HUES6 (cell line): ENCODE measurements around the gene GDF10.

ENCODE experiments used
- H3K27ac ChIP-seq: 2 replicates; pipeline ENCODE4 v1.7.0; 2013; ENCODE audit warnings: low read depth, mild to moderate bottlenecking, low read length, inconsistent platforms
- H3K27me3 ChIP-seq: 2 replicates; pipeline ENCODE4 v1.6.1; 2013; ENCODE audit warnings: low read length; ENCODE audit not compliant: control insufficient read depth, insufficient read depth
- H3K36me3 ChIP-seq: 2 replicates; pipeline ENCODE4 v1.6.1; 2013; ENCODE audit warnings: low read length; ENCODE audit not compliant: control insufficient read depth, insufficient read depth
- H3K4me1 ChIP-seq: 2 replicates; pipeline ENCODE4 v1.6.1; 2013; ENCODE audit warnings: low read length; ENCODE audit not compliant: control insufficient read depth, insufficient read depth
- H3K4me3 ChIP-seq: 2 replicates; pipeline ENCODE4 v1.5.1; 2013; ENCODE audit warnings: low read depth, low read length
- H3K9ac ChIP-seq: one replicate; pipeline ENCODE4 v1.6.1; 2013; ENCODE audit warnings: mild to moderate bottlenecking, low read length
- H3K9me3 ChIP-seq: 2 replicates; pipeline ENCODE4 v1.6.1; 2013; ENCODE audit warnings: low read depth, low read length; ENCODE audit not compliant: control insufficient read depth, insufficient read depth

Gene GDF10

GRCh38 chr10:47306387-47307210 is 6.6 kb downstream of the GDF10 start:
- Histone ChIP-seq H3K27ac (no peak overlapping the region), H3K27me3 (peaks cover 34% of the 10 kb centered on the region), H3K4me1 (peaks cover 21% of the 10 kb centered on the region), H3K4me3 (no peak overlapping the region), H3K9me3 (no peaks in the 10 kb centered on the region), H3K36me3 (no peaks in the 10 kb centered on the region), H3K9ac (no peak overlapping the region)

- no peak overlapping the region for H3K27ac ChIP-seq
- H3K27me3 ChIP-seq, result peaks cover 26% of the 10 kb centered on the region
- H3K4me1 ChIP-seq, result peaks cover 21% of the 10 kb centered on the region
- H3K4me3 ChIP-seq, result no peak overlapping the region
- no peaks in the 10 kb centered on the region for H3K9me3 ChIP-seq
- no peak overlapping the region for H3K9ac ChIP-seq
- H3K36me3 ChIP-seq, result no peaks in the 10 kb centered on the region
Measured at GRCh38 chr10:47307381-47307780, 7.4 kb downstream of the GDF10 start.

DNA sequence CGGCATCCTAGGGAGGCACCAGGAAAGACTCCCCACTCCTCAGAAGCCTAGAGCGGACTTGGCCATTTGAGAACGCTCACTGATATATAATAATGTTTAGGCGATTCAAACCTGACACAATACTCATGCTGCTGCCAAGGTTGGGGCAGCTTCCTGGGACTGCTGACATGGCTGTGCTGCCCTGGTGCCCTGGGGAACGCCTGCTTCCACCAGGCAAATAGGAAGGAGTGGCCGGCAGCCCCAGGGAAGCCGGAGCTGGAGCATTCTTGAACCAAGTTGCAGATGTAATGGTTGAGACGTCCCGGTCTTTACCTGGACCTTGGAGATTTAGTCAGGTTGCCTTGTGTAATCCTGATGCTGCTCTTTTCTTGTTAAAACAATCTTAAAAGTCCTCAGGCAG is 8.8 kb downstream of the GDF10 start:
- Histone ChIP-seq H3K27ac (no peak overlapping the region), H3K9me3 (no peaks in the 10 kb centered on the region), H3K4me3 (no peak overlapping the region), H3K9ac (no peak overlapping the region), H3K4me1 (peaks cover 21% of the 10 kb centered on the region), H3K36me3 (no peaks in the 10 kb centered on the region), H3K27me3 (peaks cover 12% of the 10 kb centered on the region; the same call in 1 of the 2 replicates)

DNA sequence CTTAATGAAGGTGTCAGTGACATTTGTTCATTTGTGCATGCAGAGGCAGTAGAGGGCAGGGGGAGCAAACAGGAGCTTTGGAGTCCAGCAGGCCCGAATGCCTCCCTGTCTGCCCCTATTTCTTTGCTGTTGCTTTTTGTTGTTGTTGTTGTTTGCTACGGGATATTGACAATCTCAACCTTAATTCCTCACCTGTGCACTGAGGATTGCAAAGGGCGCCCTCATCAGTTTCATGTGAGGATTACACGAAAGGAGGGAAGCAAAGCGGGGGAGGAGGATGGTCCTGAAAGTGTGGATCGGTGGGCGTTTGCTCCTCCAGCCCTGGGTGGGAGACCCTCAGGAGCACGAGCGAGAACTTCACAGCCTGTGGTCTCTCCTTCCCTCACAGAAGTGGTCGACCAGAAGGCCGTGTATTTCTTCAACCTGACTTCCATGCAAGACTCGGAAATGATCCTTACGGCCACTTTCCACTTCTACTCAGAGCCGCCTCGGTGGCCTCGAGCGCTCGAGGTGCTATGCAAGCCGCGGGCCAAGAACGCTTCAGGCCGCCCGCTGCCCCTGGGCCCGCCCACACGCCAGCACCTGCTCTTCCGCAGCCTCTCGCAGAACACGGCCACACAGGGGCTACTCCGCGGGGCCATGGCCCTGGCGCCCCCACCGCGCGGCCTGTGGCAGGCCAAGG is 9.6 kb downstream of the GDF10 start:
- no peaks in the 10 kb centered on the region for H3K36me3 ChIP-seq
- peaks cover 21% of the 10 kb centered on the region for H3K4me1 ChIP-seq
- no peaks in the 10 kb centered on the region for H3K9me3 ChIP-seq
- no peak overlapping the region for H3K4me3 ChIP-seq
- no peak overlapping the region for H3K27ac ChIP-seq
- no peak overlapping the region for H3K9ac ChIP-seq
- peaks cover 7% of the 10 kb centered on the region; the same call in 1 of the 2 replicates for H3K27me3 ChIP-seq

DNA sequence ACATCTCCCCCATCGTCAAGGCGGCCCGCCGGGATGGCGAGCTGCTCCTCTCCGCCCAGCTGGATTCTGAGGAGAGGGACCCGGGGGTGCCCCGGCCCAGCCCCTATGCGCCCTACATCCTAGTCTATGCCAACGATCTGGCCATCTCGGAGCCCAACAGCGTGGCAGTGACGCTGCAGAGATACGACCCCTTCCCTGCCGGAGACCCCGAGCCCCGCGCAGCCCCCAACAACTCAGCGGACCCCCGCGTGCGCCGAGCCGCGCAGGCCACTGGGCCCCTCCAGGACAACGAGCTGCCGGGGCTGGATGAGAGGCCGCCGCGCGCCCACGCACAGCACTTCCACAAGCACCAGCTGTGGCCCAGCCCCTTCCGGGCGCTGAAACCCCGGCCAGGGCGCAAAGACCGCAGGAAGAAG is 10.1 kb downstream of the GDF10 start:
- no peaks in the 10 kb centered on the region for H3K36me3 ChIP-seq
- H3K27me3 ChIP-seq, result peaks cover 7% of the 10 kb centered on the region; the same call in 1 of the 2 replicates
- no peak overlapping the region for H3K9ac ChIP-seq
- no peak overlapping the region for H3K27ac ChIP-seq
- H3K4me3 ChIP-seq, result no peak overlapping the region
- H3K9me3 ChIP-seq, result no peaks in the 10 kb centered on the region
- H3K4me1 ChIP-seq, result peaks cover 16% of the 10 kb centered on the region

- Histone ChIP-seq H3K9ac (no peak overlapping the region), H3K36me3 (no peaks in the 10 kb centered on the region), H3K27ac (no peak overlapping the region), H3K9me3 (no peaks in the 10 kb centered on the region), H3K4me3 (no peak overlapping the region), H3K27me3 (peaks cover 7% of the 10 kb centered on the region; the same call in 1 of the 2 replicates), H3K4me1 (peaks cover 15% of the 10 kb centered on the region)
Measured at GRCh38 chr10:47311193-47311931, 11.4 kb downstream of the GDF10 start.

- H3K27me3 ChIP-seq, result peaks cover 7% of the 10 kb centered on the region; the same call in 1 of the 2 replicates
- H3K27ac ChIP-seq, result no peak overlapping the region
- H3K4me1 ChIP-seq, result peaks cover 15% of the 10 kb centered on the region
- no peak overlapping the region for H3K9ac ChIP-seq
- H3K36me3 ChIP-seq, result no peaks in the 10 kb centered on the region
- H3K9me3 ChIP-seq, result no peaks in the 10 kb centered on the region
- no peak overlapping the region for H3K4me3 ChIP-seq
Measured at GRCh38 chr10:47311932-47312662, 12.1 kb downstream of the GDF10 start.

DNA sequence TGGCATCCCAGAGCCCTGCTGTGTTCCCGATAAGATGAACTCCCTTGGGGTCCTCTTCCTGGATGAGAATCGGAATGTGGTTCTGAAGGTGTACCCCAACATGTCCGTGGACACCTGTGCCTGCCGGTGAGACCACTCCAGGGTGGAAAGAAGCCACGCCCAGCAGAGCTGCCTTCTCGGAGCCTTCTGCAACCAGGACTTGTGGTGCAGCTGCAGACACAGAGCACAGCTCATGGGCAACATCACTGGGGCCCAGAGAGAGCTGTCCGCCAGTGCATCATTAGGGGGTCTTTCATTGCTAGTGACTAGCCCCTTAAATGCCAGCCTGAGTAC is 12.6 kb downstream of the GDF10 start:
- Histone ChIP-seq H3K9me3 (no peaks in the 10 kb centered on the region), H3K27me3 (peaks cover 7% of the 10 kb centered on the region; the same call in 1 of the 2 replicates), H3K36me3 (no peaks in the 10 kb centered on the region), H3K27ac (no peak overlapping the region), H3K4me3 (no peak overlapping the region), H3K9ac (no peak overlapping the region), H3K4me1 (peaks cover 14% of the 10 kb centered on the region)

DNA sequence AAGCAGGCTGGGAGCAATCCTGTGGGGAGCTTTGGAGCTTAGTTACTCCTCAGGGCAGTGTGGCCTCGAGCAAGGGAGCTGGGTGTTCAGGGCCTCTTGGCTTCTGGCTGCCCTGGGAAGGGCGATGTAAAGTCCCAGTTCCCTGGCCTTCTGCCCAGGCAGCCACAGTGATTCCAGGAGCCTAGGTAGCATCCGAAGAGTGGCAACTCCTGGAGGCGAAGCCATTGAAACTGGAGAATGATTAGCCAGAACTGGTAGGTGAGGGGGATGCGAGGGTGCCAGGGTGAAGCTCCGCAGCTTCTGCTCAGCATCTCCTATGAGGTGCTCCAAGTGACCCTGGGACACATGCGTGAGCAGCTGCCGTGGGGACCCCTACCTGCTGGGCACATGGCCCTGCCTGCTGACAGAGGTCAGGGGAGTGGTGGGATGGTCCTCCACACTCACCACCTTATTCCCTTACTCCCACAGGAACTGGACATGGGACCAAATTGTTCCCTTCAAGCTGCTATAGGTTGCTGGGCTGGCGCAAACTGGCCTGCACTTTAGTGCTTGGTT is 14.5 kb downstream of the GDF10 start:
- H3K4me3 ChIP-seq, result no peak overlapping the region

DNA sequence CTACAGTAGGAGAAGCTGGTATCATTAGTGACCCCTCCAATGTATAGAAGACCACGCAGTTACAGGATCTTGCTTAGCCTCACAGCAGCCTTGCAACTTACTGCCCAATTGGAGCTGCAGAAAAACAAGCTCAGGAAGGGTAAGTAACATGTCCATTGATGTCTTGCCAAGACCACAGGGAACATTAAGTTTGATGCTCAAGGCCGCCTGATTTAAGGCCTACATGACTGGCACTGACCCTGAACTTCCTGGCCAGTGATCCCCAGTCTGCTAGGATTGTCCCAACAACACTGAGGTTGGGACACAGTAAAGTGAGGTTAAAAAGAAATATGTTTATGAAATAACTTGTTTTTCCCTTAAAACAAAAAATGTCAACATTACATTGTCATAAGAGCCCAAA is 15.4 kb downstream of the GDF10 start:
- H3K27me3 ChIP-seq, result peaks cover 7% of the 10 kb centered on the region; the same call in 1 of the 2 replicates
- no peak overlapping the region for H3K4me3 ChIP-seq
- H3K27ac ChIP-seq, result no peak overlapping the region
- H3K9me3 ChIP-seq, result no peaks in the 10 kb centered on the region
- H3K4me1 ChIP-seq, result no peaks in the 10 kb centered on the region
- H3K9ac ChIP-seq, result no peak overlapping the region
- H3K36me3 ChIP-seq, result no peaks in the 10 kb centered on the region

More for the DNA sequence above, 14.5 kb downstream of the GDF10 start:
- no peaks in the 10 kb centered on the region for H3K9me3 ChIP-seq
- H3K4me1 ChIP-seq, result no peaks in the 10 kb centered on the region
- H3K9ac ChIP-seq, result no peak overlapping the region
- H3K36me3 ChIP-seq, result no peaks in the 10 kb centered on the region
- H3K27ac ChIP-seq, result no peak overlapping the region
- H3K27me3 ChIP-seq, result peaks cover 7% of the 10 kb centered on the region; the same call in 1 of the 2 replicates
